ENCODE results near the gene DMAC2L.
"Not testable (repeated sequence)": the region's sequence is repeated elsewhere in the genome, so short reads cannot be mapped to it uniquely, and the experiment has no call there.

The DMAC2L gene

GRCh38 chr14:50357753-50358395 lies 45.8 kb downstream of the DMAC2L start:
- no peak for DNase-seq

- no peak for DNase-seq
These were observed 47.5 kb downstream of the DMAC2L start for GRCh38 chr14:50359631-50360030.

GRCh38 chr14:50360093-50360492 lies 48.0 kb downstream of the DMAC2L start:
- DNase-seq, result no peak

- no peak for DNase-seq
These were observed 48.7 kb downstream of the DMAC2L start for GRCh38 chr14:50360851-50361250.

- not testable (repeated sequence) for DNase-seq
These were observed 49.6 kb downstream of the DMAC2L start for GRCh38 chr14:50361473-50362403.

- peak; percentile 67 for DNase-seq
These were observed 50.9 kb downstream of the DMAC2L start for GRCh38 chr14:50362764-50363713.

- DNase-seq, result peak; percentile 77
These were observed 51.6 kb downstream of the DMAC2L start for GRCh38 chr14:50363714-50364111.

GRCh38 chr14:50364792-50365191 lies 52.7 kb downstream of the DMAC2L start:
- no peak for DNase-seq

- not testable (repeated sequence) for DNase-seq
These were observed 53.4 kb downstream of the DMAC2L start for GRCh38 chr14:50365572-50365971.

- no peak for DNase-seq
These were observed 54.0 kb downstream of the DMAC2L start for GRCh38 chr14:50366115-50366514.

GRCh38 chr14:50366589-50366988 lies 54.5 kb downstream of the DMAC2L start:
- peak; percentile 26 for DNase-seq

- DNase-seq, result no peak
These were observed 59.4 kb downstream of the DMAC2L start for GRCh38 chr14:50371546-50371945.

GRCh38 chr14:50373959-50374358 lies 61.8 kb downstream of the DMAC2L start:
- DNase-seq, result no peak

- no peak for DNase-seq
These were observed 63.6 kb downstream of the DMAC2L start for GRCh38 chr14:50375760-50376159.
